Measurements from ENCODE around the gene DOCK1. TPM values are rescaled to one million over a fixed set of nuclear protein-coding genes. Genes with fewer than 3 reads are reported as not detected.
"Not testable (repeated sequence)": the region's sequence is repeated elsewhere in the genome, so short reads cannot be mapped to it uniquely, and the experiment has no call there.

The DOCK1 gene
- total RNA-seq (ENCODE audit: insufficient read depth, low replicate concordance), result 56.1 TPM

DNA sequence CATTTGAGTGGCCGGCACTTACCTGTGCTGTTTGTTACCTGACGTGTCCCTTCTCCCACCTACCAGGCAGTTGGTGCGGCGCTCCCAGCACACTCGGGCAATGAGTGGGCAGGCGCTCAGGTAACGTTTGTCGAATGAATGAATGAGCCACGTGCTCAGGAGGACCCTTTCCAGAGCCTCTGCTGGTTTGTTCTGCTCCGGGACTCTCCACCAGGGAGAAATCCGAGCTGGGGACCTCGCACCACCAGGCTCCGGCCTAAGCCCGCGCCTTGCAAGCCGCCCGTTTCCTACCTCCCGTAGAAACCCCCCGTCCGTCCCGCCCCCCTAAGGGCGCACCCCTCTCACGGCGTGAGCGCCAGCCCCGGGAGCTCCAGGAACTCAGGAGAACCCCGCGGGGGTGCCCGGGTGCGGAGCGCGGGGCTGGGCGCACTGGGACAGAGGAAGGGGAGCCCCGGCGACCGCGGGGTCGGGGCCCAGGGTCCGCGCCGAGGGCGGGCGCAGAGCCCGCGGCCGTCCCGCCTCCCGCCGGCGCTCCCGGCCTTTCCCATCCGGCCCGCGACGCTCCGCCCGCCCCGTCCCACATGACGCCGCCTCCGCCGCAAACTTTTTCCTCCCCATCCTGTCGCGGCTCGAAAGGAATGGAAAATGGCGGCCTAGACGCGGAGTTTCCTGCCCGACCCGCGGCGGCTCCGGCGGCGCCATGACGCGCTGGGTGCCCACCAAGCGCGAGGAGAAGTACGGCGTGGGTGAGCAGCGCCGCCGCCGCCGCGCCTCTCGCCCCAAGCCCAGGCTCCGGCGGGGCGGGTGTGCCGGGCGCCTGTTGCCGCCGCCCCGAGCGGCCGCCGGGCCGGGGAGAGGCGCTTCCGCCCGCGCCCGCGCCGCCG, at the start of gene DOCK1:
DOCK1 (plus strand) TSS at position 611 of the 884 bp plus-strand sequence; CDS start at position 701, 90 bp downstream.
- peak; percentile 80 for DNase-seq (ENCODE audit: low spot score)

DNA sequence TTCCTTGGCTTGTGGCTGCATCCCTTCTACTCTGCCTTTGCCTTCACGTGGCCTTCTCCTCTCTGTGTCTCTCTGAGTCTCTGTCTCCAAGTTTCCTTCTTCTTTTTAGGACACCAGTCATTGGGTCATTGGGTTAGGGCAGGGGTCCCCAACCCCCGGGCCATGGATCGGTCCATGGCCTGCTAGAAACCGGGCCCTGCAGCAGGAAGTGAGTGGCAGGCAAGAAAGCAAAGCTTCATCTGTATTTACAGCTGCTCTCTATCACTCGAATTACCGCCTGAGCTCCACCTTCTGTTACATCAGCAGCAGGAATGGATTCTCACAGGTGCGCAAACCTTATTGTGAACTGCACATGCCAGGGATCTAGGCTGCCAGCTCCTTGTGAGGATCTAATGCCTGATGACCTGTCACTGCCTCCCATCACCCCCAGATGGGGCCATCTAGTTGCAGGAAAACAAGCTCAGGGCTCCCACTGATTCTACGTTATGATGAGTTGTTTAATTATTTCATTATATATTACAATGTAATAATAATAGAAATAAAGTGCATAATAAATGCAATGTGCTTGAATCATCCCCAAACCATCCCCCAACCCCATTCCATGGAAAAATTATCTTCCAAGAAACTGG, 47.9 kb upstream of the DOCK1 start:
- DNase-seq (ENCODE audit: low spot score), result no peak

DNA sequence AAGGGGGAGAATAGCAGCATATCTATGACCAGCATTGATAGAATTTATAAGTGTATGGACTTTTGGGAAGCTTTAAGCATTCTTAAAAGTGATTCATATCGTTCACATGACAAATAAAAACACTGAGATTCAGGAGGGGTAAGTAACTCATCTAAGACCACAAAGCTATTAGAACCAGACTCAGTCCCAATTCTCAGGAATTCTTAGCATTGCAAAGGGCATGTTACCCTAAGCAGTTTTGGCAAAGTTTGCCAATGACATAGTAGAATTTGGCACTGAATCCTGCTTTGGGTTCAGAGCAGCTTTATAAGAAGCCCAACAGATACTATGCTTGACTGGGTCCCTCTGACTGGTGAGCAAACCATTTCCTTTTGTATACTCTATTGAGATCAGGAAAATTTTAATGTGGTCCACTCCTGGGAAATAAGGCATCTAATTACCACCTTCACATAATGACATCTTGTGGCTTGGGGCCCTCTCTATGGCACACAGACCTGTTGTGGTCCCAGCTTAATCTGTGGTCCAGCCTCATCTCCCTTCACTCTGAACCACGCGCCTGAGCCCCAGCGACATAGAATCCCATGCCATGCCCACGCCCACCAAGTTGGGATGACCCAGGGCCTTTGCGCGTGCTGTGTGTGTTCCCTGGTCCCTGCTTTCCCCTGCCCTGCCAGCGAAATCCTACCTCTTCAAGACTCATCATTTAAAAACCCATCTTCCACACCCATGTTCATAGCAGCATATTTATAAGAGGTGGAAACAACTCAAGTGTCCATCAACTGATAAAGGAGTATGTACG, 37.5 kb upstream of the DOCK1 start:
- DNase-seq (ENCODE audit: low spot score), result peak; percentile 14

DNA sequence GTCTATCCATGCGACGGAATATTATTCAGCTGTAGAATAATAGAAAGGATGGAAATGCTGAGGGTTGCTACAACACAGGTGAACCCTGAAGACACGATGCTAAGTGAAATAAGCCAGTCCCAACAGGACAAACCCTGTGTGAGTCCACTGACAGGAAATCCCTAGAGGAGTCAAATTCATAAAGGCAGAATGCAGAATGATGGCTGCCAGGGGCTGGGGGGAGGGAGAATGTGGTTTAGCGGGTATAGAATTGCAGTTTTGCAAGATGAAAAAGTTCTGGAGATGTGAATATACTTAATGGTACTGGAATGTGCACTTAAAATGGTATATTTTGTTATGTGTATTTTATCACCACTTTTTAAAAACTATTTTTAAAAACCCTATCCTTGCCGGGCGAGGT, 36.9 kb upstream of the DOCK1 start:
- DNase-seq (ENCODE audit: low spot score), result no peak

DNA sequence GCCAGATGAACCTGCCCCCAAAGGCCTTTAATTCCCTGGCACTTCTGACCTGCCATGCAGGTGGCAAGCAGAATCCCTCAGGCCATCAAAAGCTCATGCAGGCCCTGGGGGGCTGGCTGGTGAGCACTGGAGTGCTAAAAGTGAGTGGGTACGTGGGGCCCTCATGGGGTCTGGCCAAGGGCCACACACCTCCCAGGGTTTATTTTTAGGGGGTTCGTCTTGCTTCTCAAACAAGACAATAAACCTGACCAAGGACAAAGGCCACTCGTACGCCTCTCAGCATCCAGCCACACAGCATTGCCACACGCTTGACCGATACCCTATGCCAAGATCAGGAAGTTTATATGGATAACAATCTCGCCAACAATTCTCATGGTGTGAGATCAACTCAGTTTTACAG, 33.1 kb upstream of the DOCK1 start:
- no peak for DNase-seq (ENCODE audit: low spot score)

DNA sequence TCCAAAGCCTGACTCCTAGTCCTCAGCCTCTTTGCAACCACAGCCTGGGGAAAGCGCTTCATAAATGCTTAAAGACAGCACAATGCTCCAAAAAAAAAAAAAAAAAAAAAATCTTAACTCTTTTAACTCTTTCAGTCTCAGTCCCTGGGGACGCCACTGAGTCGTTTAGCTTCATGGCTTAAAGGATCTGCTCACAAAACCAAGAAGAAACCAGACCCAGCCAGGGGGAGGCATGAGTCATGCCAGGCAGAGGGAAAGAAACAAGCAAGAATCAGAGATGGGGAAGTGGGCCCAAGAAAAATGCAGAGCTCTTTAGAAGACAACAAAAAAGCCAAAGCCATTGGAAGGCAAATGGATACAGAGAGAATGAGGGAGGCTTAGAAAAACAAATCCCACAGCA, 32.5 kb upstream of the DOCK1 start:
- DNase-seq (ENCODE audit: low spot score), result peak; percentile 43

DNA sequence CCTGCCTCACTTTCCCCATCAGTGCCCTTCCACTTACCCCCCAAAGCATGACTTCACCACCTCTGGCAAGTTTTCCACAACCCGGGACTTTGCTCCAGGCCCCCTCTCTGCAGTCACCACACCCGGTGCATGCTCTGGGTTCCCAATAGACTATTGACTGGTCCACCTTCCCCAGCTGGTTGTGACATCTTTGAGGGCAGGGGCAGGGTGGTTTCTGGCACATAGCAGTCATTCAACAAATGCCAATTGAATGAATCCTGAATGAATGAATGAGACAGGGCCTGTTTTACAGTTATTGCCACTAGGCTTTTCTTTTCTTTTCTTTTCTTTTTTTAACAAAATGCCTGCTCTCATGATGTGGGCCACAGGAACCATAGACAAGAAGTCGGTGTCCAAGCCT, 28.8 kb upstream of the DOCK1 start:
- DNase-seq (ENCODE audit: low spot score), result no peak

DNA sequence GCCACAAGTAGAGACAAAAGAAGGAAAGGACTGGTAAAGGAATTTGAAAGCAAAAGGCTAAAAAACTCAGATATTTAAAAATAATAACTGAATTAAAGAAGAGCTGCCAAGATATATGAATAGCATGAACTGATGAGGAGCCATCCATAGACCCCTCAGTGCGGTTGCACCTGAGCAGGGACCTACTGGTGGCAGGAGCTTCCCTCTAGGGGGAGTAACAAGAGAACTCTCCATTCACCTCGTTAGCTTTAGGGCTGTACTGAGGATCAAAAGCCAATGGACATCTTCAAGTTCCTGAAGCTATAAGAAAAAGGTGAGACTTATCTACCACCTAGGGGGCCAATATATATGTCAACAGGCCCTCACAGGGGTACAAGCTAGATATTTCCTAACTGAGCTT, 27.8 kb upstream of the DOCK1 start:
- DNase-seq (ENCODE audit: low spot score), result no peak

DNA sequence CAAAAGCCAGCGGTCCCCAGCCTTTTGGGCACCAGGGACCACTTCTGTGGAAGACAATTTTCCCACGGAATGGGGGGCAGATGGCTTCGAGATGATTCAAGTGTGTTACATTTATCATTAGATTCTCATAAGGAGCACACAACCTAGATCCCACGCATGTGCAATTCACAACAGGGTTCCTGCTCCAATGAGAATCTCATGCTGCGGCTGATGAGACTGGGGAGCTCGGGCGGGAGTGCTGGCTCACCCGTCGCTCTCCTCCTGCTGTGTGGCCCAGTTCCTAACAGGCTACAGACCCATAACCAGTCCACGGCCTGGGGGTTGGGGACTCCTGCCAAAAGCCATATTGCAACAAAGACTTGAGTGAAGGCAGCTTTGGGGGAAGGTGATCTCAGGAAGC, 26.6 kb upstream of the DOCK1 start:
- DNase-seq (ENCODE audit: low spot score), result no peak

DNA sequence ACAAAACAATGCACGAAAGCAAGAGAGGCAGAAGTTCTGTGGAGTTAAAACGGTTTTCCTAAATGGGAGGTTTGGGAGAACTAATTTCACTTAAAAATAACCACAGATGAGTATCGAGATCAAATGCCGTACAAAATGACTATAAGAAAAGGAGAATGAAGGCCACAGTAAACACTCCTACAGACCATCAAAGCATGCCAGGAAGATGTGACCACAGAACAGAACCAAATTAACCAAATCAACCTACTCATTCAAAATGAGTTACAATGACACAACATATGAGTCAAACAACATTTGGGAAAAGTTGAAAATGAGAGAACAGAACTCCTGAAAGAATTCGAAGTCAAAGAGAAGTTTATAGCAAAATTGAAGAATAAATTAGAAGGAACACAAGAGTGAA, 24.3 kb upstream of the DOCK1 start:
- no peak for DNase-seq (ENCODE audit: low spot score)

DNA sequence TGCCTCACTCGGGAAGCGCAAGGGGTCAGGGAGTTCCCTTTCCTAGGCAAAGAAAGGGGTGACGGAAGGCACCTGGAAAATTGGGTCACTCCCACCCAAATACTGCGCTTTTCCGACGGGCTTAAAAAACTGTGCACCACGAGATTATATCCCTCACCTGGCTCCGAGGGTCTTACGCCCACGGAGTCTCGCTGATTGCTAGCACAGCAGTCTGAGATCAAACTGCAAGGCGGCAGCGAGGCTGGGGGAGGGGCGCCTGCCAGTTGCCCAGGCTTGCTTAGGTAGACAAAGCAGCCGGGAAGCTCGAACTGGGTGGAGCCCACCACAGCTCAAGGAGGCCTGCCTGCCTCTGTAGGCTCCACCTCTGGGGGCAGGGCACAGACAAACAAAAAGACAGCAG, 23.2 kb upstream of the DOCK1 start:
- DNase-seq (ENCODE audit: low spot score), result not testable (repeated sequence)

DNA sequence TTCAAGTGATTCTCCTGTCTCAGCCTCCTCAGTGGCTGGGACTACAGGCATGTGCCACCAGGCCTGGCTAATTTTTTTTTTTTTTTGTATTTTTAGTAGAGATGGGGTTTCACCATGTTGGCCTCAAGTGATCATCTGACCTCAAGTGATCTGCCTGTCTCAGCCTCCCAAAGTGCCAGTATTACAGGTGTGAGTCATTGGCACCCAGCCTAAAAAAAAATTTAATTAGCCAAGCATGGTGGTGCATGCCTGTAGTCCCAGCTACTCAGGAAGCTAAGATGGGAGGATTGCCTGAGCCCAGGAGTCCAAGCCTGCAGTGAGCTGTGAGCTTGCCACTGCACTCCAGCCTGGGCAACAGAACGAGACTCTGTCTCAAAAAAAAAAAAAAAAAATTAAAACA, 16.8 kb upstream of the DOCK1 start:
- not testable (repeated sequence) for DNase-seq (ENCODE audit: low spot score)

DNA sequence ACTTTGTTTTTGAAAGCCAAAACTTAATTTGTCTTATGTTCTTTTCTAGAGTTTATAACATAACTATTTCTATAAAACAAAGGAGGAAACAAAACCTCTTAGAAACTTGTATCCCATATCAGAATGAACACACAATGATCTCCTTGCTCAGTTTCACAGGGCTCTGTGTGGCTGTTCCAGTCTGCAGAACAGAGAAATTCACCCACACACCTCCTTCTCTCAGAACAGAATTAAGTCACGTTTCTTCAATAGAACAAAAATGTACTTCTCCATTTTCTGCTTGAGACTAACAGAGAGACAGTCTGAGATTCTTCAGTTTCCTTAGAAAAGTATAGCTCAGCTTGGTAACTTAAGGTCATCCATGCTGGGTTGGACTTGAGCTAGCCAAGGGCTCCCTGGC, 15.8 kb upstream of the DOCK1 start:
- DNase-seq (ENCODE audit: low spot score), result no peak

DNA sequence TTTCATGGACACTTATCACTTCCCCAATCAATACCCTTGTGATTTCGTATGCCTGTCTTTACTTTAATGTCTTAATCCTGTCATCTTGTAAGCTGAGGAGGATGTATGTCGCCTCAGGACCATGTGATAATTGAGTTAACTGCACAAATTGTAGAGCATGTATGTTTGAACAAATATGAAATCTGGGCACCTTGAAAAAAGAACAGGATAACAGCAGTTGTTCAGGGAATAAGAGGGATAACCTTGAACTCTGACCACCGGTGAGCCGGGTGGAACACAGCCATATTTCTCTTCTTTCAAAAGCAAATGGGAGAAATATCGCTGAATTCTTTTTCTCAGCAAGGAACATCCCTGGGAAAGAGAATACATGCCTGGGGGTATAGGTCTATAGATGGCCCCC, 14.4 kb upstream of the DOCK1 start:
- not testable (repeated sequence) for DNase-seq (ENCODE audit: low spot score)

DNA sequence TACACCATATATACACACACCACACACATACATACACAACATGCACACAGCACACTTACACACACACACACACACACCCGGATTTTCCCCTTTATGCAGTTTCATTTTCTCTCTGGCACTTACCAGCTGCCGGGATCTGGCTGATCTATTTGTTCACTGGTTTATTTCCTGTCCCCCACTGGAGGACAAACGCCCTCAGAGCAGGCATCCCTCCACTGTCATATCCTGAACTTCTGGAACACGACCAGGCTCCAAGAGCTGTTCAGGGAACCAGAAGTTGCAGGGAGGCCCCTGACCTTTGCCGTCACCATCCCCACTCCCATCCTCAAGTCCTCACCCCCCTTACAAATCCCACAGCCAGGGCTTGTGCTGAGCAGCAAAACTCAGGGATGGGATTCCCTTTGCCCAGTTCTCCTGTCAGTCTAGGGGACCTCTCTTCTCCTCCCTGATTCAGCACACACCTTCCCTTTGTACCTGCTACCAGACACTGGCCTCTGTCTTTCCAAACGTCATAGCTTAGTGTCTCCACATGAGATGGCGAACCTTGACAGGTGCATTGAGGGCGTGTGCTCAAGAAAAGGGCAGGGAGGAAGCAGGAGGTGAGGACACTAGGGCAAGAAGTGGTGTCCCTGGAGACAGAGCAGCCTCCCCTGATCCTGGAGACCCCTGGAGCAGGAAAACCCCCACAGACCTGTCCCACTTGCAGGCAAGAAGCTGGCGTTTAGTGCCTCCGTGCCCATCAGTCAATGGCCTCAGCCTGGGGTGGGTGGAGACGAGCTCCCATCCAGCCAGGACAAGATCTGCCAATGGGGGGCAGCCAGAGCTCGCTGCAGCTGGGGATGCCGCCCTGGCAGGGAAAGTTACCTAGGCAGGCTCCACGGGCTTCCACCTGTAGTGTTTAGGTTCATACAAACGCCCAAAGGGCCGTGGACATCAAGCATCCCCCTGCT, 12.7 kb upstream of the DOCK1 start:
- no peak for DNase-seq (ENCODE audit: low spot score)

DNA sequence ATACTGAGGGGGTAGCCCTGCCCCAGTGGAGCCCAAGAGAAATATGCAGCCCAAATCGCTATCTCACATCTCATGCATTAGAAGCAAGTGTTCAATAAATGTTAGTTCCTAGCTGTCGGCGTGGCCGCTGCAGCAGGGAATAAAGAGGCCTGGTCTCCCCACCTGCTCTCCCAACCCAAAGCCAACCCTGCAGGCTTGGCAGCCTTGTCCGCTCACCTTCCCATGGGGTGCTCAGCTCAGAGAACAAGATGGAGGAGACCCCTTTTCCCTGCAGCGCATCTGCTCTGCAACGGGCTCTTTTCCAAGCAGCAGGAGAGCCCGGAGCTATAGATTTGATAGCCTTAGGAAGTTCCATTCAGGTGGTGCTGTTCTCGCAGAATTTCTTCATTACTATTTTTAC, 12.0 kb upstream of the DOCK1 start:
- DNase-seq (ENCODE audit: low spot score), result no peak

DNA sequence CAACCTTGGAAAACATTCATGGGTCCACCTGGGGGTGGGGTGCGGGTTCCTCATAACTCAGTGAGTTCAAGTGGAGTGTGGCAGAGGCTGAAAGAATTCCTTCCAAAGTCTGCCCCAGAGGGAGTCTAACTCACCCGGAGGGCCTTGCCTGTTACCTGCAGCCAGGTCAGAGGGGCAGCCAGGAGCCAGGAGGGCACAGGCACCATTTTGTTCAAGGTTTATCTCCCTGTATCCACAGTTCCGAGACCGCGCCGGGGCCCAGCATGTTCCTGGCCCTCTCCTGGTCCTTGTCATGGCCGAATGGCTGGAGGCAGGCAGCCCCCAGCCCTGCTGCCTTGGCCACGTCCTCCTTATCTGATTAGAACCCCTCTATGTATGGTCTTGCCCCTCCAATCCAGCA, 11.4 kb upstream of the DOCK1 start:
- no peak for DNase-seq (ENCODE audit: low spot score)

DNA sequence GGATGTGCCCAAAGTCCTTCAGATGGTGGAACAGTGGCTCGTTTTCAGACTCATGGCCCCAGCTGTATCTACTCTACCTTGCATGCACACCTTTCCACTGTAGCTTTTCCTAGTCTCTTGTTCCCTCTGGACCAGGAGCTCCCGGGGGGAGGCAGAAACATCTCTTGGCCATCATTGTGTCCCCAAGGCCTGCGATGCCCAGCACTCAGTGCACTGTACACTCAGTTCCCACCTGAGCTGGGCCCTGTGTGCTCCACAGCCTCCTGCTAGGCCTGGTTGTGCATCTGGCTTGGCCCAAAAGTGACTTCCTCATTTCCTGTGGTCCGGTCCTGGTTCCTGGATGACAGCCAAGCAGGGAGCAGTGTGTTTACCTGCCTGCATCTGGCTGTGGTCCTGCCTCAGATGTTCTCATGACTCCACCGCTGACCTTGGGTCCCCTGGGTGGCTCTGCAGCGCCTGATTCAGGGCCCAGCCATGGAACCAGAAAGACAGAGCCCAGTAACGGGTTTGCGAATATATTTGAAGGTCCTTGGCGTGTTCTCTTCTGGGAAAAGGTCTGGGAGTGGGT, 9.9 kb upstream of the DOCK1 start:
- no peak for DNase-seq (ENCODE audit: low spot score)

DNA sequence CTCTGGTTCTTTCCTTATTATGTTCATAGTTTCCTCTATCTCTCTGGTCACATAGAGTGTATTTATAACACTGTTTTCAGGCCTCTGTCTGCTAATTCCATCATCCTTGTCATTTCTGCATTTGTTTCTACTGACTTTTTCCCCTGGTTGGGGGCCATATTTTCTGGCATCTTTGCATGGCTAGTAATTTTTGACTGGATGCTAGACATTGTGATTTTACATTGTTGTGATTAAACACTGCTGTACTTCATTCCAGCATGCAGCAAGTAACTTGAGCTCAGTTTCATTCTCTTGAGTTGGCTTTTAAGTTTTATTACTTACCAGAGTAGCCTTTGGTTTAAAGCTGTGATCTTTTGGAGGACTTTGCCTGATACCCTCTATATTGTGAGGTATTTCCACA, 6.8 kb upstream of the DOCK1 start:
- no peak for DNase-seq (ENCODE audit: low spot score)

DNA sequence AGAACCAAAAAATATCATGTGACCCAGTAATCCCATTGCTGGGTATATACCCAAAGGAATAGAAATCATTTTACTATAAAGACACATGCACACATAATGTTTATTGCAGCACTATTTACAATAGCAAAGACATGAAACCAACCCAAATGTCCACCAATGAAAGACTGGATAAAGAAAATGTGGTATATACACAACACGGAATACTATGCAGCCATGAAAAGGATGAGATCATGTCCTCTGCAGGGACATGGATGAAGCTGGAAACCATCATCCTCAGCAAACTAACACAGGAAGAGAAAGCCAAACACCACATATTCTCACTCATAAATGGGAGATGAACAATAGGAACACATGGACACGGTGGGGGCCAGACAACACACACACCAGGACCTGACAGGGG, 5.7 kb upstream of the DOCK1 start:
- DNase-seq (ENCODE audit: low spot score), result not testable (repeated sequence)

DNA sequence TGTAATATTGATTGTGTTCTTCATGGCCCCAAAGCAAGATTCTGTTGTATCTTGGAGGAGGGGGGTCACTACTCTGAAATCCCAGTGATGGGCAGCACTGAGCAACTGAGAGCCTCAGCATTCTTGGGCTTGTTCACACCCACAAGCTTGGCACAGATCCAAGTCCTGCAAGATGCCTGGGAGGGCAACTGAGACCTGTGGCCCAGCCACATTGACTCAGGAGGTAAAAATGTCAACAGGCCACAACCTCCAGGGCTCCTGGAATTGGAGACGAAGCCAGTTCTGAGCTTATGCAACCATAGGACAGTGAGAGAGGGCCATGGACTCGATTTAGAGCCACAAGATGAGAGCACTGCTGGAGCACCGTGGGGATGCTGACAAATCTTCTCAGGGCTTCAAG, 3.1 kb upstream of the DOCK1 start:
- no peak for DNase-seq (ENCODE audit: low spot score)

Data from umbilical cord (tissue), 2 donors.